ENCODE data around the gene SGCG.
A peak's percentile ranks its signal among the peaks of the same experiment; 100 is the strongest.
"Not testable (repeated sequence)": the region's sequence is repeated elsewhere in the genome, so short reads cannot be mapped to it uniquely, and the experiment has no call there.

SGCG gene, protein sequence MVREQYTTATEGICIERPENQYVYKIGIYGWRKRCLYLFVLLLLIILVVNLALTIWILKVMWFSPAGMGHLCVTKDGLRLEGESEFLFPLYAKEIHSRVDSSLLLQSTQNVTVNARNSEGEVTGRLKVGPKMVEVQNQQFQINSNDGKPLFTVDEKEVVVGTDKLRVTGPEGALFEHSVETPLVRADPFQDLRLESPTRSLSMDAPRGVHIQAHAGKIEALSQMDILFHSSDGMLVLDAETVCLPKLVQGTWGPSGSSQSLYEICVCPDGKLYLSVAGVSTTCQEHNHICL

GRCh38 chr13:23180711-23181110 is at the start of gene SGCG:
Gene SGCG (plus strand): TSS chr13:23180979. CDS start chr13:23203695, 22,716 bp downstream.
- no peak for DNase-seq

GRCh38 chr13:23134542-23134941 is 46.2 kb upstream of the SGCG start:
- no peak for DNase-seq

GRCh38 chr13:23140492-23140891 is 40.3 kb upstream of the SGCG start:
- no peak for DNase-seq

DNA sequence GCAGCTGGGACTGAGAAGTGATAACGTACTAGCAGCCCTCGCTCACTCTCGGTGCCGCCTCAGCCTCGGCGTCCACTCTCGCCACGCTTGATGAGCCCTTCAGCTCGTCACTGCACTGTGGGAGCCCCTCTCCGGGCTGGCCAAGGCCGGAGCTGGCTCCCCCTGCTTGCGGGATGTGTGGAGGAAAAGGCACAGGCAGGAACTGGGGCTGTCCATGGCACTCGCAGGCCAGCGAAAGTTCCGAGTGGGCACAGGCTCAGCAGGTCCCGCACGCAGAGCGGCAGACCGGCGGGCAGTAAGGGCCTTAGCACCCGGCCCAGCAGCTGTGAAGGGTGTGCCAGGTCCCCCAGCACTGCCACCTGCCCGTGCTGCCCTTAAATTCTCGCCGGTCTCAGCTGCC is 38.8 kb upstream of the SGCG start:
- DNase-seq = no peak

GRCh38 chr13:23142607-23143006 is 38.2 kb upstream of the SGCG start:
- not testable (repeated sequence) for DNase-seq

DNA sequence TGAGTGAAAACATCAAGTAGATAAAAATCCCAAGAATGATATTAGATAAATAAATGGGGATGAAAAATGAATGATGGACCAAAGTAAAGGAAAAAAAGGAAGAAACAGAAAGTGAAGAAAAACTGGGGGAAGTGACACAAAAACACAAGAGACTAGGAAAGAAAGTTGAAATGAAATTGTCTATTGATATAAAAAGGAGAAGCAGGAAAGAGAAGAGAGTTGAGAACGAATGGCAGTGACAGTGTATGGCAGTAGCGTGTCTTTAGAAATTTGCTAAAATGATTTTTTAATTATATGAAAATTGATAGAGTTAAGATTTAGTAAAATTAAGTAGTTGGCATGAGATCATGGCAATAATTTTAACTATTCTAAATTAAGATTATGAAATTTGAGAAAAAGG is 36.3 kb upstream of the SGCG start:
- no peak for DNase-seq

- peak; percentile 36 for DNase-seq
Observed at GRCh38 chr13:23146006-23146405, 34.8 kb upstream of the SGCG start.

DNA sequence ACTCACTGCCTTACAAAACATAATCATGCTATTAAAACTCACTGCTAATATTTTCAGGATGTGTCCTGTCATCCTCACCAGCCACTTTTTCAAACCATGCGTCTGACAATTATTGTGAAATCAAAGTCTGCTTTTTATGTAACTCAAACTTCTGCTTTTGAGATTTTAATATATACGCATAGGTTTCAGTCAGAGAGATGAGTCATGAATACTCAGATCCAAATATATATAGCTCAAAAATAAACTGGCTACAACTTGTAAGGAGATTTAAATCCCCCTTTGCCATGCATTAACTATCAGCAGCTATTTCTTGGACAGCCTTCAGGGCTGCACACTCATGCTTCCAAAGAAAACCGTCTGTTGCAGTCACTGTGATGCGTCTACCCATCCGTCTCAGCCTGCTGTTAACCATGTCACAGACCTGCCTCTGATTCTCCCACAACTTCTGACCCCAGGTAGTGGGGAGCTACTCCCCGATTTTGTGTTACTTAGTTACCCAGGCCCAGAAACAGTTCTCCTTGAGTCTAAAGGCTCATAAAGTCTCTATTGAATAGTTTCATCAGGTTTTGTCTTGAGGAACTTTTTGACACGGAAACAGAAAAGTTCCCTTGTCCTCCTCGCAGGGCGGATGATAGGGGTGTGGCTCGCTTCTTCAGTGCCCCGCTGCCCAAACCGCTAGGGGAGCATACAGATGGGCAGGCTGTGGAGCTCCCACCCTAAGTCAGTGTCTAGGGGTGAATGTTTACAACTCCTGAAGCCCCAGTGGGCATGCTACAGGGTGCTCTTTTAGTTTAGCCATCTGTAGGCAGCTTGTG is 33.8 kb upstream of the SGCG start:
- peak; percentile 34 for DNase-seq

GRCh38 chr13:23147827-23148226 is 33.0 kb upstream of the SGCG start:
- no peak for DNase-seq

GRCh38 chr13:23157781-23158180 is 23.0 kb upstream of the SGCG start:
- DNase-seq = no peak

DNA sequence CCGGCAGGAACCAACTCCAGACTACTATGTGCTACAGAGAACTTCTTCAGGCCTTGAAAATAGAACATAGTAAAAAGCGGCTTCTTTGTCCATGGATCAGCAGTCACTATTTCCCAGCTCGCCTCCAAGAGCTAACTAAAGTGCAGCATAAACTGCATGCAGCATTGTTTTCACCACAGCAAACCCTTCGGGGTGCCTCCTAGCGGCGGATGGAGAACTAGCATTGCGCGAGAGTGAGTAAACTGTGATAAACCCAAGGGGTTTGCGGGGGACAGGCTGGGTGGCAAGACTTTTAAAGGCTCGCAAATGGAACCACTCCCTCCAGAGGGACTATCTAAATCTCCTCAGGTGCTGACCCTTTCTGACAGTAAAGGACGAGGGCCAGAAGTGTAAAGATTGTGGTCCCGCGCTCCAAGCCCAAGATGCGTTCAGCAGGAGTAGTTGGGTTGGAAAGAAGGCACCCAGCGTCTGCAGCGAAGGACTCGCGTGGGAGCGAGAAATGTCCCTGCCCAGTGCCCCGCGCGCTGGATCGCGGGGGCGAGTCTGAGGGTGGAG is 21.5 kb upstream of the SGCG start:
- peak; percentile 79 for DNase-seq

DNA sequence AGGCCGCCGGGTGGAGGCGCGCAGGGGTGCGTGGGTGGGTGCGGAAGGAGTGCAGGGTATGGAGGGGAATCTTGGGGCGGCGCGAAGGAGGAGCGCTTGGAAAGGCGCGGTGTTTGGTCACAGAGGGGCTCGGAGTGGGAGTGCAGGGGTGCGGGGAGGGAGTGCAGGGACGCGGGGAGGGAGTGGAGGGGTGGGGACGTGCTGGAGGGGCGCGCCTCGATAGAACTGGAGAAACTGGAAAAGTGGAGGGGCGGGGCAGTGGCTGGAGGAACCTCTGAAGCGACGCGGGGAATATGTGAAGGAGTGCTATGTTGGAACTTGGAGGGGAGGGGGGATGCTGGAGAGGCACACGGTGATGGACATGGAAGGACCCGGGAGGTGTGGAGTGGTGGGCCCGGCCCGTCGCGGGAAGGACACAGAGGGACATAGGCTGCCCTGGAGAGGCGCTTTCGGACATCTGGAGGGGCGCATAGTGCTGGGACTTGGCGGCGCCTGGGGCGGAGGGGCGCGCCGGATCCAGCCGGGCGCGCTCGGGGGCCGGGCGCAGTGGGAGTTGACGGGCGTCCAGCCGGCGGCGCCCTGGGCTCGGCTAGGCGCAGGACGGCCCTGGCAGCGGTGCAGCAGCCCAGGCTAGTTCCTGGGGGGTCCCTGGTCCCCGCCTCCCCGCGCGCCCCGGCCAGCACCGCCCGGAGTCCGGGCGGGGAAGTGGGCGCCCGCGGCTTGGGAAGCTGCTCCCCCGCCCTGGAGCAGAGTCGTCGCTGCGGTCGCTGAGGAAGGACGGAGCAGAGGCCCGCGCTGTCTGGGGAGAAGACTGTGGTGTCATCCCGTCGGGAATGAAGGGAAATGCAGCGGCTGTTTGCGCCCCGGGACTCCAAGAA is 20.8 kb upstream of the SGCG start:
- DNase-seq = peak; percentile 64

DNA sequence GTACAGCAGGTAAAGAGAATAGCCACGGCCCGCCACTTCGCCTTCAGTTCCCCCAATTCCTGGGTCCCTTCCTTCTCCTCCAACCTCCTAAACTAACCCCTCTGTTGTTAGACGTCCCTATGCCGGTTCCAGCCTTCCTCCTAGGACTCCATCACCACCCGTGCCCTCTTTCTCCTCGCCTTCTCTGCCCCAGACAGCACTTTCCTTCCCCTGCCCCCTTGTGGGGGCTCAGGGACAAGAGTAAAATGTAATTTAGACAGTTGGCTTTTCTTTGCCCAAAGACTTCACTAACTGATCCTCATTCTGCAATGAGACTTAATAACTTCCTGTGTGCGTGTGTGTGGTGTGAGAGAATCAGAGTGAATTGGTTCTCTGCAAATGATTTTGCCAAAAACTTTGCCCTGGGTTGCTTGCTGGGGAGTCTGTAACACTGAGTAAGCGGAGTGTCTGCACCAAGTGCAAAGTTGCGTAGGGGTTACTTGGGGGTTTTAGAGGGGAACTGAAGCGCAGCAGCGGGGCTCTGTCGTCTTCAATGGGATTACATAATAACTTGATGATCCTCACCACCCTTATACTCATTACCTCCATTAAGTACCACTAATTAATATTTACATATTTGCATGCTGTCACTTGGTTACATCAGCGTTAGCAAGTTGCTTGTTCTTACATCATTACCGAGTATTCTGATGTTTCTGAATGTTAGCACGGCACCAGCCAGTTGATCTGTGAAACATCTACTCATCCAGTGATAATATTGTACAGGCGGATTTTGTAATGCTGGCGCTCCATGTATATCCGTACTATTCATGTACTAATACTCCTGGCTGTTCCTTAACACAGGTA is 19.9 kb upstream of the SGCG start:
- peak; percentile 12 for DNase-seq

GRCh38 chr13:23161481-23161825 is 19.3 kb upstream of the SGCG start:
- no peak for DNase-seq

- no peak for DNase-seq
Observed at GRCh38 chr13:23175920-23176319, 4.9 kb upstream of the SGCG start.

GRCh38 chr13:23182142-23182541 is 1.4 kb downstream of the SGCG start:
- DNase-seq = no peak

DNA sequence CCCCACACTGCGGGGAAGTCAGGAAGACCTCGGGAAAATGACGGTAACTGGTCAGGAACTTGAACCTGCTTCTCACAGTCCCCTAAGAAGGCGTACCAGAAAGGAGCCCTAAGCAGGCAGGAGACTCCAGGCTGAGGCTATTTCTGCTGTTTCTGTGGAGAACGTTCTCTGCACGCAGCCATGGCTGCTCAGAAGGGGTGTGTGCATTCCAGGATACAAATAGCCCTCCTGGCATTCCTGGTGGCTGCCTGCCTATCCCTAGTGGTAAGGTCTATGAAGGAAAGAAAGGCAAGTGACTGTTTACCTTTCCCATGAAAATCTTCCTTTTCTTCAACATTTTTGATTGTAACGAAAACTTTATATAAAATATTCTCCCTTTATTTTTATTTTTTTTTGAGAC is 2.5 kb downstream of the SGCG start:
- no peak for DNase-seq

- no peak for DNase-seq
Observed at GRCh38 chr13:23185542-23185941, 4.8 kb downstream of the SGCG start.

DNA sequence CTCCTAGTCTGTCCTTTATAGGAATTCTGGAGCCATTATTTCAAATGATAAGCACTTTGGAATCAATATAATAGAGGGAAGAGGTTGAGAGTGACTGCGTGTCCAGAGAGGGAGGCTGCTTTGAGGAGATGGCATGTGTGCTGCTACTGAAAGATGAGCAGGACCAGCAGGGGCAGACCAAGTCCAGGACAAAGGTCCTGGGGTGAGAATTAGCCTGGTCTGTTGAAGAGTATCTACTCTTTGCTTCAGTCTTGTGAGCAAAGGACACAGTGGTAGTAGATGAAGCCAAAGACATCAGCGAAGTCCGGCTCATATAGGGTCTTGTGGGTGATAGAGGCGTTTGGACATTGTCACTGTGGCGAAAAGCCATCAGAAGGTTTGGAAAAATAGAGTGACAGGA is 21.1 kb downstream of the SGCG start:
- DNase-seq = no peak

- DNase-seq = no peak
Observed at GRCh38 chr13:23202383-23202782, 21.6 kb downstream of the SGCG start.

DNA sequence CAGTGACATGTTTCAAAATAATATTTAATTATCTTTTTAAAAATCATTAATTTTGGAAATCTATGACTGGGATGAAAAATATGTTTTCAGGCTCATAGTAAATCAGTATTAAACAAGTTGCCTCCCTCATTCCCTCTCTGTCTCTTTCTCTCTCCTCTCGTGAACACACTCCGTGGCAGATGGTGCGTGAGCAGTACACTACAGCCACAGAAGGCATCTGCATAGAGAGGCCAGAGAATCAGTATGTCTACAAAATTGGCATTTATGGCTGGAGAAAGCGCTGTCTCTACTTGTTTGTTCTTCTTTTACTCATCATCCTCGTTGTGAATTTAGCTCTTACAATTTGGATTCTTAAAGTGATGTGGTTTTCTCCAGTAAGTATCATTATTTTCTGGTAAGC is 22.7 kb downstream of the SGCG start:
- no peak for DNase-seq

- no peak for DNase-seq
Observed at GRCh38 chr13:23205807-23206206, 25.0 kb downstream of the SGCG start.
